ENCODE results near the gene PPP1R7.

The PPP1R7 gene

DNA sequence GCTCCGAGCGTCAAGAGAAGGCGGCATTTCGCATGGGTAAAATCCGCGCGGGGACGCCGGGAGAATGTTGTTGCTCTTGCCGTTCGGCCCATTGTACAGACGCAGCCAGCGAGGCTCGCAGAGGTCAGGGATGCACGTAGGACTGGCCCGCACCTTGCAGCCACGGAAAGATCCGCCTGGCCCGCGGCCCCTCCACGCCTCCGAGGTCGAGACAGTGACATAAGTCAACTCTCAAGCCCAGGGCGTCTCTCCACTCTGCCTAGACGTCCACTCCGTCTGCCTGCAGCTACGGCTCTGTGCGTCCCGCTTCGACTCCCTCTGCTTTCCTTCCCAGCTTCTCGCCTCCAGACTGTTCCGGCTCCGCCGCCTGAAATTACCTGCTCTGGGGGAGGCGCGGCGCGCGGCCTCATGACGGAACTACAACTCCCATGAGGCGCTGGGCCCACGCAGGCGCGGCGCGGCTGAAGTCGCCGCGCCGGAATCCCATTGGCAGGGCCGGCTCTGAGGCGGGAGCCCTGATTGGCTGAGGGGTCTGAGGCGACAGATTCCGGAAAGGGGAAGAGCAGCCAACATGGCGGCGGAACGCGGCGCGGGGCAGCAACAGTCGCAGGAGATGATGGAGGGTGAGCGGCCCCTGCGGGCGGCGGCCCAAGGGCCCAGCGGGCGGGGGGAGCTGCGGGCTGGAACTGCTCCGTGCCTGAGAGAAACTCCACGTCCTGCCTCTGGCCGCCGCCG lies at the start of gene PPP1R7 (continued):
- TF ChIP-seq KLF9 (tag by site-specific recombination; IDR thresholded peaks at IDR 0.05; ENCODE audit: low read depth) (peak; percentile 25; the same call in 1 of the 2 replicates), ZNF146 (tag by site-specific recombination; IDR thresholded peaks at IDR 0.05) (peak; percentile 7; the same call in 1 of the 2 replicates), ZNF837 (tag by site-specific recombination; IDR thresholded peaks at IDR 0.05) (no peak)

DNA sequence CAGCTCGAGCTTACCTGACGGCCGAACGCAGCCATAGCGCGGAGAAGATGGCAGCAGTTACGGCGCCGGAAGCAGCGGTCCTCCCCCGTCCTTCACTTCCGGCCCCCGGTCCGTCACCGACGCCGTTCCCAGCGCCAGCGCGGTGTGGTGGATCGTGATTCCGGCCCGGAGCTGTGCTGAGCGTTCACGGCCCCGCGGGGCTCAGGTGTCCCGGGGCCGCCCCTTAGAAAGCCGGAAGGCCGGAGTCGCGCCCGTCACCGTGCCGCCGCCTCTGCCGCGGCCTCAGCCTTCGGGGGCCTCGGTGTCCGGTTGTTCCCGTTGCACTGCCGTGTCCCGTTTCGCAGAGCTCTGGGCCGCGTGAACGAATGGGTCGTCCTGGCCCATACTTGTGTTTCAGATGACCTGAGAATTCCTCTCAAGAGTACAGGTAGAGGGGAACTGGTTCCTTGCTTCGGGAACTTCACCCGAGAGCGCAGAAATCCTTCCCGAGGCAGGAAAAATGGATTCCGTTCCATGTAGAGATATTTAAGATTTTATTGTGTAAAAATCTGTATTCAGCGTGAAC lies 47.9 kb upstream of the PPP1R7 start, which contains the start of gene MTERF4:
Gene MTERF4, minus strand, starts transcription at position 49 of the 565 bp plus-strand sequence. Its CDS starts 14 bp downstream, at position 35.
- Histone ChIP-seq H3K27ac (ENCODE audit: extremely low read depth, low read depth, low read length) (peak within 1 kb of the TSS; percentile 73), H3K9me3 (ENCODE audit: control insufficient read depth, insufficient read depth, low read depth, low read length) (no peaks in the 10 kb centered on the region), H3K36me3 (ENCODE audit: control insufficient read depth in 2 of 2, insufficient read depth in 1 of 2, low read length in 2 of 2) (peaks cover 18 to 45% of the 10 kb centered on the region in 2 experiments), H3K4me3 (ENCODE audit: low read depth, low read length) (peak within 1 kb of the TSS; percentile 100), H3K4me1 (ENCODE audit: control insufficient read depth, insufficient read depth, low read length) (peaks cover 4% of the 10 kb centered on the region; the same call in 1 of the 2 replicates)
- CTCF ChIA-PET = interaction anchor here (0.6 to 1.1 kb wide), 2 partner anchors 119 to 742 kb away, joined by 3 to 6 read pairs; no protein-coding TSS in a partner anchor
- POLR2A ChIA-PET = interaction anchor here (0.6 to 1.6 kb wide), 8 partner anchors 41 to 188 kb away, joined by 3 to 13 read pairs (median 3); partner anchors contain the start of genes PASK, PPP1R7 and SNED1
- peak; percentile 72; the same call in 1 of the 2 replicates for TF ChIP-seq ZNF394 (tag by site-specific recombination; IDR thresholded peaks at IDR 0.05; ENCODE audit: borderline replicate concordance)
- TF ChIP-seq ZNF501 (tag by site-specific recombination; IDR thresholded peaks at IDR 0.05) = peak; percentile 97
- peak; percentile 50; the same call in 1 of the 2 replicates for TF ChIP-seq ZNF777 (tag by site-specific recombination; IDR thresholded peaks at IDR 0.05; ENCODE audit: borderline replicate concordance)
- TF ChIP-seq ZNF521 (tag by site-specific recombination; IDR thresholded peaks at IDR 0.05) = no peak
- peak; percentile 44; the same call in 1 of the 2 replicates for TF ChIP-seq WT1 (tag by site-specific recombination; IDR thresholded peaks at IDR 0.05)
- peak; percentile 33; the same call in 1 of the 2 replicates for TF ChIP-seq ZFHX2 (tag by site-specific recombination; conservative IDR thresholded peaks at IDR 0.05)
- TF ChIP-seq ZNF146 (tag by site-specific recombination; IDR thresholded peaks at IDR 0.05) = peak; percentile 56; the same call in 1 of the 2 replicates
- TF ChIP-seq ZBTB1 (tag by site-specific recombination; IDR thresholded peaks at IDR 0.05) = peak; percentile 70; the same call in 1 of the 2 replicates
- no peak for TF ChIP-seq ZNF48 (tag by site-specific recombination; IDR thresholded peaks at IDR 0.05)
- no peak for TF ChIP-seq MEIS1 (CRISPR knock-in tag; IDR thresholded peaks at IDR 0.05; ENCODE audit: borderline replicate concordance)
- TF ChIP-seq, protein P1, sequence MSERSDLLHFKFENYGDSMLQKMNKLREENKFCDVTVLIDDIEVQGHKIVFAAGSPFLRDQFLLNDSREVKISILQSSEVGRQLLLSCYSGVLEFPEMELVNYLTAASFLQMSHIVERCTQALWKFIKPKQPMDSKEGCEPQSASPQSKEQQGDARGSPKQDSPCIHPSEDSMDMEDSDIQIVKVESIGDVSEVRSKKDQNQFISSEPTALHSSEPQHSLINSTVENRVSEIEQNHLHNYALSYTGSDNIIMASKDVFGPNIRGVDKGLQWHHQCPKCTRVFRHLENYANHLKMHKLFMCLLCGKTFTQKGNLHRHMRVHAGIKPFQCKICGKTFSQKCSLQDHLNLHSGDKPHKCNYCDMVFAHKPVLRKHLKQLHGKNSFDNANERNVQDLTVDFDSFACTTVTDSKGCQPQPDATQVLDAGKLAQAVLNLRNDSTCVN (tag by site-specific recombination; optimal IDR thresholded peaks at IDR 0.05) = peak; percentile 95
- TF ChIP-seq ZSCAN16 (tag by site-specific recombination; IDR thresholded peaks at IDR 0.05) = peak; percentile 41; the same call in 1 of the 2 replicates
- TF ChIP-seq ZNF239 (tag by site-specific recombination; IDR thresholded peaks at IDR 0.05) = 0 out of 2 replicates have a peak, but pooled peaks have one; percentile 68
- TF ChIP-seq ZNF677 (tag by site-specific recombination; IDR thresholded peaks at IDR 0.05) = no peak
- 0 out of 2 replicates have a peak, but pooled peaks have one; percentile 74 for TF ChIP-seq ZNF785 (tag by site-specific recombination; IDR thresholded peaks at IDR 0.05)
- peak; percentile 61; the same call in 1 of the 2 replicates for TF ChIP-seq KLF10 (tag by site-specific recombination; IDR thresholded peaks at IDR 0.05)
- TF ChIP-seq ZNF362 (tag by site-specific recombination; IDR thresholded peaks at IDR 0.05) = 0 out of 2 replicates have a peak, but pooled peaks have one; percentile 61
- TF ChIP-seq INSM2 (tag by site-specific recombination; IDR thresholded peaks at IDR 0.05) = peak; percentile 82
- peak; percentile 89; the same call in 1 of the 2 replicates for TF ChIP-seq ZNF561 (tag by site-specific recombination; IDR thresholded peaks at IDR 0.05; ENCODE audit: borderline replicate concordance)
- peak; percentile 76 for TF ChIP-seq ZNF629 (tag by site-specific recombination; IDR thresholded peaks at IDR 0.05)
- TF ChIP-seq PRDM1 (tag by site-specific recombination; IDR thresholded peaks at IDR 0.05) = 0 out of 2 replicates have a peak, but pooled peaks have one; percentile 7
- peak; percentile 100 for TF ChIP-seq ZSCAN5A (tag by site-specific recombination; IDR thresholded peaks at IDR 0.05)
- TF ChIP-seq ZNF169 (tag by site-specific recombination; IDR thresholded peaks at IDR 0.05) = no peak
- peak; percentile 82 for TF ChIP-seq ZNF843 (tag by site-specific recombination; IDR thresholded peaks at IDR 0.05)
- TF ChIP-seq ZBTB17 (tag by site-specific recombination; IDR thresholded peaks at IDR 0.05) = peak; percentile 86
- 0 out of 2 replicates have a peak, but pooled peaks have one; percentile 6 for TF ChIP-seq ZNF707 (tag by site-specific recombination; IDR thresholded peaks at IDR 0.05)
- TF ChIP-seq GFI1B (tag by site-specific recombination; IDR thresholded peaks at IDR 0.05) = no peak
- peak; percentile 93 for TF ChIP-seq KLF8 (tag by site-specific recombination; IDR thresholded peaks at IDR 0.05)
